ENCODE data around the gene SORT1.
A peak's percentile ranks its signal among the peaks of the same experiment; 100 is the strongest.

The SORT1 gene

DNA sequence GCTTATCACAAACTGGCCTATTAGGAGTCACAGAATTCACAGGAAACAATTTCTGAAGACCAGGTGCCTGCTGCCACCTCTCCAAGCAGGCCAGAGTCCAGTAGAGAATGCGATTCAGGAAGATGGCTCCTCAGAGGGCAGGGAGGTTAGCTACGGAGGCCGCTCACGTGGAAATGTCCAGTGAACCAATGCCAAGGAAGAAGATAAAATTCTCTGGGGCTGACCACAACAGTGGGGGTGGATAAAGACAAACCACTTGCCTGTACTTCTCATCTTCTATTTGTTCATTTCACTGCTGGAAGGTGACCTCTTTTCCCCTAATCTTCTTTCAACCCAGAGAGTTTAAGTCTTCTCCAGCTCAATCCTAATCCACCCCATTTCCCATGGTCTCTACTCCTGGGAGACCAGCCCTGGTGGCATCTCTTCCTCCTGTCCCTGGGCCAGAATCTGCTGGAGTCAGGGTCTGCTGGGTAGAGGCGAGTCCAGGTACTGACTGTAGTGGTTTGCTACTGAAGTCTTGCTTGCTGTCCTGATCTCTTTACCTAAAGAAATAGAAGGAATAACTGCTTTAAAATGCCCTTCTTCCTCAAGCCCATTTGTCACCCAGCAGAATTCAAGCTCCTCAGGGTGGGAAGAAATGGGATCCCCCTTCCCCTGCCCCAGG lies 118.0 kb downstream of the SORT1 start:
- DNase-seq (ENCODE audit: low read depth), result no peak
- TF ChIP-seq, protein P1, sequence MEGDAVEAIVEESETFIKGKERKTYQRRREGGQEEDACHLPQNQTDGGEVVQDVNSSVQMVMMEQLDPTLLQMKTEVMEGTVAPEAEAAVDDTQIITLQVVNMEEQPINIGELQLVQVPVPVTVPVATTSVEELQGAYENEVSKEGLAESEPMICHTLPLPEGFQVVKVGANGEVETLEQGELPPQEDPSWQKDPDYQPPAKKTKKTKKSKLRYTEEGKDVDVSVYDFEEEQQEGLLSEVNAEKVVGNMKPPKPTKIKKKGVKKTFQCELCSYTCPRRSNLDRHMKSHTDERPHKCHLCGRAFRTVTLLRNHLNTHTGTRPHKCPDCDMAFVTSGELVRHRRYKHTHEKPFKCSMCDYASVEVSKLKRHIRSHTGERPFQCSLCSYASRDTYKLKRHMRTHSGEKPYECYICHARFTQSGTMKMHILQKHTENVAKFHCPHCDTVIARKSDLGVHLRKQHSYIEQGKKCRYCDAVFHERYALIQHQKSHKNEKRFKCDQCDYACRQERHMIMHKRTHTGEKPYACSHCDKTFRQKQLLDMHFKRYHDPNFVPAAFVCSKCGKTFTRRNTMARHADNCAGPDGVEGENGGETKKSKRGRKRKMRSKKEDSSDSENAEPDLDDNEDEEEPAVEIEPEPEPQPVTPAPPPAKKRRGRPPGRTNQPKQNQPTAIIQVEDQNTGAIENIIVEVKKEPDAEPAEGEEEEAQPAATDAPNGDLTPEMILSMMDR (conservative IDR thresholded peaks at IDR 0.05; ENCODE audit: control insufficient read depth, insufficient read depth, low read depth, low read length), result no peak
- no peak overlapping the region for H3K4me3 ChIP-seq (ENCODE audit: control insufficient read depth, low read depth, low read length)

- TF ChIP-seq, protein P1 (conservative IDR thresholded peaks at IDR 0.05; ENCODE audit: control insufficient read depth, insufficient read depth, low read depth, low read length), result peak; percentile 96
- H3K4me3 ChIP-seq (ENCODE audit: control insufficient read depth, low read depth, low read length), result no peak overlapping the region
- DNase-seq (ENCODE audit: low read depth), result peak; percentile 68
Measured at GRCh38 chr1:109277434-109278204, 120.1 kb downstream of the SORT1 start.

GRCh38 chr1:109275706-109276345 lies 121.9 kb downstream of the SORT1 start:
- TF ChIP-seq, protein P1 (conservative IDR thresholded peaks at IDR 0.05; ENCODE audit: control insufficient read depth, insufficient read depth, low read depth, low read length), result no peak
- no peak overlapping the region for H3K4me3 ChIP-seq (ENCODE audit: control insufficient read depth, low read depth, low read length)
- DNase-seq (ENCODE audit: low read depth), result peak; percentile 37

DNA sequence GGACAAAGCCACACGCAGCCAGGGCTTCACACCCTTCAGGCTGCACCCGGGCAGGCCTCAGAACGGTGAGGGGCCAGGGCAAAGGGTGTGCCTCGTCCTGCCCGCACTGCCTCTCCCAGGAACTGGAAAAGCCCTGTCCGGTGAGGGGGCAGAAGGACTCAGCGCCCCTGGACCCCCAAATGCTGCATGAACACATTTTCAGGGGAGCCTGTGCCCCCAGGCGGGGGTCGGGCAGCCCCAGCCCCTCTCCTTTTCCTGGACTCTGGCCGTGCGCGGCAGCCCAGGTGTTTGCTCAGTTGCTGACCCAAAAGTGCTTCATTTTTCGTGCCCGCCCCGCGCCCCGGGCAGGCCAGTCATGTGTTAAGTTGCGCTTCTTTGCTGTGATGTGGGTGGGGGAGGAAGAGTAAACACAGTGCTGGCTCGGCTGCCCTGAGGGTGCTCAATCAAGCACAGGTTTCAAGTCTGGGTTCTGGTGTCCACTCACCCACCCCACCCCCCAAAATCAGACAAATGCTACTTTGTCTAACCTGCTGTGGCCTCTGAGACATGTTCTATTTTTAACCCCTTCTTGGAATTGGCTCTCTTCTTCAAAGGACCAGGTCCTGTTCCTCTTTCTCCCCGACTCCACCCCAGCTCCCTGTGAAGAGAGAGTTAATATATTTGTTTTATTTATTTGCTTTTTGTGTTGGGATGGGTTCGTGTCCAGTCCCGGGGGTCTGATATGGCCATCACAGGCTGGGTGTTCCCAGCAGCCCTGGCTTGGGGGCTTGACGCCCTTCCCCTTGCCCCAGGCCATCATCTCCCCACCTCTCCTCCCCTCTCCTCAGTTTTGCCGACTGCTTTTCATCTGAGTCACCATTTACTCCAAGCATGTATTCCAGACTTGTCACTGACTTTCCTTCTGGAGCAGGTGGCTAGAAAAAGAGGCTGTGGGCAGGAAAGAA lies 122.9 kb downstream of the SORT1 start:
- H3K4me3 ChIP-seq (ENCODE audit: control insufficient read depth, low read depth, low read length), result no peak overlapping the region
- TF ChIP-seq, protein P1 (conservative IDR thresholded peaks at IDR 0.05; ENCODE audit: control insufficient read depth, insufficient read depth, low read depth, low read length), result no peak
- no peak for DNase-seq (ENCODE audit: low read depth)

- TF ChIP-seq, protein P1 (conservative IDR thresholded peaks at IDR 0.05; ENCODE audit: control insufficient read depth, insufficient read depth, low read depth, low read length), result no peak
- no peak overlapping the region for H3K4me3 ChIP-seq (ENCODE audit: control insufficient read depth, low read depth, low read length)
- DNase-seq (ENCODE audit: low read depth), result no peak
Measured at GRCh38 chr1:109273570-109274288, 124.0 kb downstream of the SORT1 start.

All from fibroblast of mammary gland (primary cell).